K562 (cell line): Measurements from ENCODE around the gene SPINT2. TPM values are rescaled to one million over a fixed set of nuclear protein-coding genes. Genes with fewer than 3 reads are reported as not detected.

ENCODE experiments used
- ADNP ChIP-seq: fragments of 200-800 bp; sonication (Bioruptor generic); IDR thresholded peaks from 2 replicates; pipeline ENCODE4 v1.6.1; 2016; ENCODE audit warnings: missing genetic modification characterization, missing compliant biosample characterization
- ATF1 ChIP-seq, 2 experiments: fragments of 450-650 bp in 1 of 2; IDR thresholded peaks; 2 replicates each; pipeline ENCODE4 v1.6.1; 2016; ENCODE audit warnings: missing compliant biosample characterization in 1 of 2, missing genetic modification characterization in 1 of 2
- CHD2 ChIP-seq: IDR thresholded peaks from 2 replicates; pipeline ENCODE4 v1.6.1; 2011; ENCODE audit warnings: low read depth, low read length
- HDAC6 ChIP-seq: IDR thresholded peaks from 2 replicates; pipeline ENCODE4 v1.6.1; 2012; ENCODE audit warnings: low read depth, mild to moderate bottlenecking, control low read depth, inconsistent platforms, low read length, moderate library complexity
- ILF3 ChIP-seq: fragments of 450-650 bp; IDR thresholded peaks from 2 replicates; pipeline ENCODE4 v1.6.1; 2018; ENCODE audit warnings: antibody characterized with exemption, mild to moderate bottlenecking, moderate library complexity, borderline replicate concordance
- MITF ChIP-seq: IDR thresholded peaks from 2 replicates; pipeline ENCODE4 v1.6.1; 2014; ENCODE audit warnings: antibody characterized with exemption
- MTA2 ChIP-seq: fragments of 450-650 bp; IDR thresholded peaks from 2 replicates; pipeline ENCODE4 v1.6.1; 2016; ENCODE audit warnings: low read depth
- PATZ1 ChIP-seq: fragments of 250-450 bp; sonication (Bioruptor Pico); IDR thresholded peaks from 2 replicates; pipeline ENCODE4 v1.5.0; 2020; ENCODE audit warnings: mild to moderate bottlenecking, borderline replicate concordance
- RUNX1 ChIP-seq: sonication (generic); IDR thresholded peaks from 2 replicates; pipeline ENCODE4 v1.6.1; 2016; ENCODE audit warnings: antibody characterized with exemption, low read depth
- SMAD1 ChIP-seq: fragments of 150-350 bp; IDR thresholded peaks from 2 replicates; pipeline ENCODE4 v1.6.1; 2014; ENCODE audit warnings: low read length, low read depth; ENCODE audit not compliant: partially characterized antibody
- SMARCA4 ChIP-seq: fragments of 450-650 bp; IDR thresholded peaks from 2 replicates; pipeline ENCODE4 v1.6.1; 2016
- SRSF7 ChIP-seq: fragments of 200-400 bp; formaldehyde crosslinking; optimal IDR thresholded peaks from 2 replicates; pipeline ENCODE3; 2017; ENCODE audit warnings: mild to moderate bottlenecking, low read depth, low read length
- TEAD4 ChIP-seq, 2 experiments: sonication (generic) in 1 of 2; formaldehyde crosslinking in 1 of 2; IDR thresholded peaks; 2 replicates each; pipeline versions ENCODE4 v1.6.1 to v1.8.0; 2012 to 2022; ENCODE audit warnings: borderline replicate concordance in 1 of 2, inconsistent platforms in 1 of 2, low read length in 1 of 2, mild to moderate bottlenecking in 1 of 2, missing genetic modification reagents in 1 of 2
- ZC3H11A ChIP-seq: IDR thresholded peaks from 2 replicates; pipeline ENCODE4 v1.6.1; 2012; ENCODE audit warnings: low read depth, low read length, improper control_type of control experiment
- ZKSCAN3 ChIP-seq: fragments of 250-450 bp; sonication (Bioruptor Pico); IDR thresholded peaks from 2 replicates; pipeline ENCODE4 v1.4.0; 2020
- ZNF134 ChIP-seq: fragments of 250-450 bp; sonication (Bioruptor Pico); conservative IDR thresholded peaks from 2 replicates; pipeline ENCODE4 v1.4.0; 2020
- ZNF384 ChIP-seq: IDR thresholded peaks from 2 replicates; pipeline ENCODE4 v1.6.1; 2012; ENCODE audit warnings: low read depth, low read length, improper control_type of control experiment
- ZNF668 ChIP-seq: fragments of 250-450 bp; sonication (Bioruptor Pico); IDR thresholded peaks from 2 replicates; pipeline ENCODE4 v1.8.0; 2022; ENCODE audit warnings: mild to moderate bottlenecking, inconsistent platforms
- ZSCAN32 ChIP-seq: fragments of 450-650 bp; formaldehyde crosslinking; IDR thresholded peaks from 2 replicates; pipeline ENCODE4 v1.4.0; 2020; ENCODE audit warnings: mild to moderate bottlenecking, moderate library complexity
- polyA plus RNA-seq, 8 experiments: library from polyadenylated mRNA; depleted of rRNA in 4 of 8; stranded (reverse) in 5 of 8; unstranded in 3 of 8; fragments of >200 nt; fragmentation: Nextera tagmentation in 2 of 8; fragmentation: Illumina TruSeq in 1 of 8; extraction: Ambion mirVana in 2 of 8; extraction: Trizol in 1 of 8; gene quantifications; 2 replicates each; pipeline versions ENCODE4 v1.2.1 to v1.2.3, GENCODE V29; 2011 to 2014; ENCODE audit warnings: inconsistent platforms in 1 of 8, missing spikeins in 1 of 8
- total RNA-seq, 7 experiments: library from RNA; depleted of rRNA in 6 of 7; stranded (reverse); fragments of >200 nt in 6 of 7; fragmentation: Illumina TruSeq in 2 of 7; extraction: Trizol in 2 of 7; gene quantifications; 2 replicates each; pipeline versions ENCODE4 v1.2.1 to v1.2.3, GENCODE V29; 2011 to 2021; ENCODE audit warnings: low replicate concordance in 1 of 7
- TF ChIP-seq, protein P1 (sequence below): sonication (generic); formaldehyde crosslinking; IDR thresholded peaks from 2 replicates; pipeline ENCODE4 v1.8.0; 2022; ENCODE audit warnings: mild to moderate bottlenecking, missing genetic modification reagents, borderline replicate concordance
- TF ChIP-seq, protein P2 (sequence below): sonication (generic); formaldehyde crosslinking; IDR thresholded peaks from 2 replicates; pipeline ENCODE4 v1.9.0; 2022; ENCODE audit warnings: mild to moderate bottlenecking, missing genetic modification reagents

SPINT2 gene
- total and polyA plus RNA-seq, 9 of the 15 experiments (the other 6 are each of a cell fraction or from before 2014, with no cell fraction given): 0.65 to 4.5 (median 3.4) TPM

GRCh38 chr19:38268539-38268938, 4.2 kb downstream of the SPINT2 start (continued):
- TF ChIP-seq ZC3H11A (no peak), ATF1 (CRISPR knock-in tag; IDR thresholded peaks at IDR 0.05) (no peak), ATF1 (tag; IDR thresholded peaks at IDR 0.05) (0 out of 2 replicates have a peak, but pooled peaks have one; percentile 18), ZNF668 (CRISPR knock-in tag) (no peak), ILF3 (no peak), ZKSCAN3 (CRISPR knock-in tag) (no peak), CHD2 (no peak), RUNX1 (no peak), SMARCA4 (peak; percentile 38; the same call in 1 of the 2 replicates), HDAC6 (no peak), ZNF384 (0 out of 2 replicates have a peak, but pooled peaks have one; percentile 25), PATZ1 (no peak), MITF (no peak), ZNF134 (CRISPR knock-in tag) (no peak), SRSF7 (no peak), MTA2 (peak; percentile 20; the same call in 1 of the 2 replicates), SMAD1 (no peak), ADNP (tag) (no peak), ZSCAN32 (no peak), TEAD4 (IDR thresholded peaks at IDR 0.05; ENCODE audit: low read length) (0 out of 2 replicates have a peak, but pooled peaks have one; percentile 9), TEAD4 (CRISPR knock-in tag; IDR thresholded peaks at IDR 0.05; ENCODE audit: borderline replicate concordance) (no peak)
- TF ChIP-seq, protein P1, sequence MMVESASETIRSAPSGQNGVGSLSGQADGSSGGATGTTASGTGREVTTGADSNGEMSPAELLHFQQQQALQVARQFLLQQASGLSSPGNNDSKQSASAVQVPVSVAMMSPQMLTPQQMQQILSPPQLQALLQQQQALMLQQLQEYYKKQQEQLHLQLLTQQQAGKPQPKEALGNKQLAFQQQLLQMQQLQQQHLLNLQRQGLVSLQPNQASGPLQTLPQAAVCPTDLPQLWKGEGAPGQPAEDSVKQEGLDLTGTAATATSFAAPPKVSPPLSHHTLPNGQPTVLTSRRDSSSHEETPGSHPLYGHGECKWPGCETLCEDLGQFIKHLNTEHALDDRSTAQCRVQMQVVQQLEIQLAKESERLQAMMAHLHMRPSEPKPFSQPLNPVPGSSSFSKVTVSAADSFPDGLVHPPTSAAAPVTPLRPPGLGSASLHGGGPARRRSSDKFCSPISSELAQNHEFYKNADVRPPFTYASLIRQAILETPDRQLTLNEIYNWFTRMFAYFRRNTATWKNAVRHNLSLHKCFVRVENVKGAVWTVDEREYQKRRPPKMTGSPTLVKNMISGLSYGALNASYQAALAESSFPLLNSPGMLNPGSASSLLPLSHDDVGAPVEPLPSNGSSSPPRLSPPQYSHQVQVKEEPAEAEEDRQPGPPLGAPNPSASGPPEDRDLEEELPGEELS: no peak
- TF ChIP-seq, protein P2, sequence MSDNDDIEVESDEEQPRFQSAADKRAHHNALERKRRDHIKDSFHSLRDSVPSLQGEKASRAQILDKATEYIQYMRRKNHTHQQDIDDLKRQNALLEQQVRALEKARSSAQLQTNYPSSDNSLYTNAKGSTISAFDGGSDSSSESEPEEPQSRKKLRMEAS: no peak
